Measurements from ENCODE around the gene ERVH48-1.
"Not testable (repeated sequence)": the region's sequence is repeated elsewhere in the genome, so short reads cannot be mapped to it uniquely, and the experiment has no call there.

Gene ERVH48-1

DNA sequence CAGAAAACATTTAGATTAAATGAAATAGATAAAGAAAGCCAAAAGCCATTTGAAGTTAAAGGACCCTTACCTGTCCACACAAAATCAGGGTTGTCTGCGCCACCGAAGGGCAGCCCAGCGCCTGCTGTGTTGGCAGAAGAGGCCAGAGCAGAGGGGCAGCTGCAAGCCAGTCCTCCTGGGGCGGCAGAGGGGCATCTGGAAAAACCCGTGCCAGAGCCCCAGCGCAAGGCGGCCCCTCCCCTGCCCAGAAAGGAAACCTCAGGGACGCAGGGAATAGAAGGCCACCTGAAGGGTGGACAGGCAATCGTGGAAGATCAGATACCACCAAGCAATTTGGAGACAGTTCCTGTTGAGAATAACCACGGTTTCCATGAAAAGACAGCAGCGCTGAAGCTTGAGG is 21.6 kb downstream of the ERVH48-1 start:
- FAIRE-seq: no peak

DNA sequence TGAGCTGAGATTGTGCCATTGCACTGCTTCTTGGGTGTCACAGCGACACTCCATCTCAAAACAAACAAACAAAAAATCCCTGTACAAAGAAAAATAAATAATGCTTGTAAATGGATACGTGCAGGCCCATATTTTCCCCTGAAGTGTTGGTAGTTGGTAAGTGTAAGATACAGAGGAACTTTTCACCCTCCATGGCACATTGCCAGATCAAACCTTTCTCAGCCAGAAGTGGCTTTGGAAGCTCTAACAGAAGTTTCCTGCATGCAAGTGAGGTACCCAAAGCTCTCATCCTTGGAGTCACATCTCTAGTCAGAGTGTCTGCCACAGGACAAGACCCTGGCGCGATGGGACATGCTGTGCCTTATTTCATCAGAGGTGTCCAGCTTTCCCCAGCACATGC is 25.0 kb downstream of the ERVH48-1 start:
- FAIRE-seq: no peak

DNA sequence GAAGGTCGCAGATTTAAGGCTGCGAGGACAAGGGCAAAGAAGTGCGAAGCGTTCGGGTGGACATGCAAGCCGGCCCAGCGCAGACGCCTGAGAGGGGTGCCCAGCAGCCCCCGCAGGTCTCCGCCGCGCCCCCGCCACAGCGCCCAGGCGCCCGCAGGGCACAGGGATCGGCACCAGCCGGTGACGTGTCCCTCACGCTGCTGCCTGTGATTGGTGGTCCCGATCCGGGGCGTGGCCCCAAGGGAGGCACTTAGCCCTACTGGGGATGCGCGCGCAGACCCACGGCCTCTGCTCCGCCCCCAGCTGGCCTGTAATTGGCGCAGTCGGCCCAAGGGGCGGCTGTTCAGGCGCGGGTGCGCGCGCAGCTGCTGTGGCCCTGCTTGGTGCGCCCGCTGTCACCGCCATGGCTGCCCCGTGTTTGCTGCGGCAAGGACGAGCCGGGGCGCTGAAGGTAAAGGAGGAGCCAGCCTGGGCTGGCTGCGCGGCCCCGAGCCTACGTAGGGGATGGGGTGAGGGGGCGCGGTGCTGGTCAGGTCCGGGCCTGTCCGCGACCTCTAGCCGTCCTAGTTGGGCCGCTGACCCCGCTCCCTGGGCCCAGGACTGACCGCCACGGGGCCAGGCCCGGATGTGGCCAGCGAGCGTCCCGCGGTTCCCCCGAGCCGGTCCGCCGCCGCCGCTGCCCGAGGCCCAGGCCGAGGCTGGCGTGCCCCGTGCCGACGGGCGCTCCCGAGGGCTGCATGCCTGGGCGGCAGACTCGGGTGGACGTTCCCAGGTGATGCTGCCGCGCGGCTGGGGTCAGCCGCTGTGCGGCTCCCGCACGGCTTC is 32.3 kb downstream of the ERVH48-1 start, which contains the start of gene NDUFV3:
Gene NDUFV3 (plus strand): TSS at position 379 of the 825 bp plus-strand sequence. CDS start 25 bp downstream, at position 404.
- FAIRE-seq: peak; percentile 85

DNA sequence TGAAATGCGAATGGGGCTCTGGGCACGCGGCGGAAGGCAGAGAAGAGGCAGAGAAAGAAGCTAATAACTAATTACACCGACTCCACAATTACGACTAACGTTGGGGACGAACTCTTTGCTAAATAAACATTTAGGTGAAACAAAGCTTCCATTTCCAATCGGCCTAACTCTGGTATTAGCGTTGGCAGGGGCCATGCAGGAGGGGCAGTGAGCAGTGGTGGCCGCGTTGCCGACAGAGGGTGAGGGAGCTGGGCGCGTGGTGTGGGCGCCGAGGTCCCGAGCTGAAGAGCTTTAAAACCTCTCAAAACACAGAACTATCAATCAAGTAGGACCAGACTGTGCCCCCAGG is 32.9 kb downstream of the ERVH48-1 start:
- no peak for FAIRE-seq

DNA sequence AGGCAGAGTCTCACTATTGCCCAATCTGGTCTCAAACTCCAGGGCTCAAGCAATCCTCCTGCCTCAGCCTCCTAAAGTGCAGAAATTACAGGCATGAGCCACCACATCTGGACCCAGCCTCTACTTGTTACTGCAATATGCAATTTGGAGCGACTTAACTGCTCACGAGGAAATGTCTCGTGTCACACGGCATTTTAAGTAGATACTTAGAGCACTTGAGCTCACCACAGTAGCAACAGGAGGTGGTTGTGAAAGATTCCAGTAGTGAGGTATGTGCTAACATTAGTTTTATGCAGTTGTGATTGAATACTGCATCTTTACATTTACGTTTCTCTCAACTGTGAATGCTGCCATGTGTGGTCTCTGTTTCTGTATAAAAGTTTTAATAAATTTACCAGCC is 38.1 kb downstream of the ERVH48-1 start:
- FAIRE-seq: no peak

DNA sequence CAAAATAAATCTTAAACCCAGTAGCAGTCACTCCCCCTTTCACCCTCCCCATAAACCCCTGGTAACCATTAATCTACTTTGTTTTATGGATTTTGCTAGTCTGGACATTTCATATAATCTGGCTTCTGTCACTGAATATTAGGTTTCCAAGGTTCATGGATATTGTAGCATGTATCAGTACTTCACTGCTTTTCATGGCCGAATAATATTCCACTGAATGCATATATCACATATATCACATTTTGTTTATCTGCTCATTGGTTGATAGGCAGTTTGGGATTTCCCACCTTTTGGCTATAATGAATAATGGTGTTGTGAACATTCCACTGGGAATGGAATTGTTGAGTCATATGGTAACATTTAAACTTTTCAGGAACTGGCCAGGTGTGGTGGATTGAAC is 41.5 kb downstream of the ERVH48-1 start:
- no peak for FAIRE-seq

DNA sequence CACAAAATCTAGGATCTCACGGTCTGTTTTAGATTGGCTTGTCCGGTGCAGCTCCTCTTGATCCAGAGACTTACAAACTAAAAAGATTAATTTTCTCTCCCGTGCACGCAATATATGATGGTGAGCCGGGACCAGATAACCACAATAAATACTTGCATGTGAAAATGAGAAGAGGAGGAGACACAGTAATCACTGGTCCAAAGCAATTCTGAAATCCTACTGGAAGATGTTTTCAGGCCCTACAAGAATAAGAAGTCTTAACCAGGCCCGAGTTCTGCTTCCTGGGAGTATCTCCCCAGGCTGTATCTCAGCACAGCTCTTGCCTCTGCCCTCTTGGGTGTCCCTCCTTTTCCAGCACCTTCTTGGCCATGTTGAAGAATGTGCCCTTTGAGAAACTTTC is 45.1 kb downstream of the ERVH48-1 start:
- FAIRE-seq: no peak

DNA sequence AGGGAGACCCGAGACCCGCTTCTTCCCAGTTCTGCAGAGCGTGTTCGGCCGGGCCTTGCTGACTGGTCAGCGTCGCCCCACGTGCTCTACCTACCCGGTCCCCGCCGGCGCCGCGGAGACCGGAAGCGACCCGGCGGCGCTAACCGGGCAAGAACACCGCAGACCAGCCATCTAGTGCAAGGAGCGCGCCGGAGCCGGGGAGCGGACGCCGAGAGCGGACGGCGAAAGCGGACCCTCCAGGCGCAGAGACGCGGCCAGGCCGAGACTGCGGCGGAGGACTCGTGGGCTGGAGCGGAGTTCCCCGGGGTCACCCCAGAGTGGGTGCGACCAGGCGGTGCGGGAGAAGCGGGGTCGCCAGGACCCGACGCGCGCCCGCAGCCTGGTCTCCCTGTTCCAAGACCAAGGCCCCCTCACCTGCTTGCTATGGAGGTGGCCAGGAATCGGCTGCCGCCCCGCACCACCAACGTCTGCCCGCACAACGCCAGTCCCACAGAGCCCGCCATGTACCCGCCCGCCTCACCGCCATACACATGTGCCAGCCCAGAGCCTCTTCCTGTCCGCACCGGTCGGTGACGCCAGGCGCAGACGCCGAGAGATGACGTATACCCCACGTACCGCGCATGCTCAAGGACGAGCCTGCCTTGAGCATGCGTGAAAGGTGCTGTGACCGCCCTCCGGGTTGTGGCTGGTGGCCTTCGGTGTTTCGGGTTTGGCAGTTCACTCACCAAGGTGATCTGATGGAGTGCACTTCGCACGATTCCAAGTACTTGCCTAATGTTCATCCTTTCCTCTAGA is 46.2 kb downstream of the ERVH48-1 start, which contains the start of gene WDR4:
Gene WDR4 (minus strand): TSS at position 547 of the 795 bp plus-strand sequence. CDS start 44 bp downstream, at position 503.
- FAIRE-seq: no peak

DNA sequence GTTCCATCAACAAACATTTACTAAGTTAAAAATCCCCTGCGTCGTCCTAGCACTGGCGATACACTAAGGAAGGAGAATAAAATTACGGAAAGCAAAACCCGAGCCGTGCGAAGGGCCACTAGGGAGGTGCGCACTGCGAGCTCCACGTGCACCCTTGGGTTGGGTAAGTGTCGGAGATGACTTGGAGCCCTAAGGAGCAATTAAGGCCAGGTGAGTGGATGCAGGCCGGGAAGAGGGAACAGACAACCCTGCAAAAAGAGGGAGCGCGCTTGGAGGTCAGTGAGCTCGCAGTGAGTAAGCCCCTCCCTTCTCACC is 46.8 kb downstream of the ERVH48-1 start:
- FAIRE-seq: no peak

DNA sequence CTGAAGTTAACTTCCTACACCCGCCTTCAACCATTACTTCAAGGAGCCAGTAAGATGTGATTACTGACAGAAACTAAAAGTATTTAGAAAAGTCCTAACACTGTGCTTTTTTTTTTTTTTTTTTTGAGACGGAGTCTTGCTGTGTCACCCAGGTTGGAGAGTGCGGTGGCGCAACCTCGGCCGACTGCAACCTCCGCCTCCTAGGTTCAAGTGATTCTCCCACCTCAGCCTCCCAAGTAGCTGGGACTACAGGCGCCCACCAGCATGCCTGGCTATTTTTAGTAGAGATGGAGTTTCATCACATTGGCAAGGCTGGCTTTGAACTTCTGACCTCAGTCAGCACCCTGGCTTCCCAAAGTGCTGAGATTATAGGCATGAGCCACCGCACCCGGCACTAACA is 49.6 kb downstream of the ERVH48-1 start:
- FAIRE-seq: not testable (repeated sequence)

DNA sequence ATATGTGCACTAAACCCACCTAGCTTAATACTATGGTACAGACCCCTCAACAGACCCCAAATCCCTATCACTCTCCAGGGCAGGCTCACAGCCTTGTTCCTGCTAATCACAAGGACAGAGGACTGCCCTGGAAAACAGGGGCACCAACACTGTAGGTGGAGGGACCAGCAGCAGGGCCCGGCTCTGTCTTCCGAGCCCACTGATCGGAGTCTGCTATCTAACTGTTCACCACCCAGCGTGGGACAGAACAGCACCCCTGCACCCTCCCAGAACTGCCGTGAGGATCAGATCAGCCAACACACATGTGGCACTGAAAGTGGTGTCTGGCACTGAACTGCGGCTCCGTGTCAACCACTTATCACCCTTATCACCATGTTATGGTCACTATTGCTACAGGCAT is 52.3 kb downstream of the ERVH48-1 start:
- no peak for FAIRE-seq

DNA sequence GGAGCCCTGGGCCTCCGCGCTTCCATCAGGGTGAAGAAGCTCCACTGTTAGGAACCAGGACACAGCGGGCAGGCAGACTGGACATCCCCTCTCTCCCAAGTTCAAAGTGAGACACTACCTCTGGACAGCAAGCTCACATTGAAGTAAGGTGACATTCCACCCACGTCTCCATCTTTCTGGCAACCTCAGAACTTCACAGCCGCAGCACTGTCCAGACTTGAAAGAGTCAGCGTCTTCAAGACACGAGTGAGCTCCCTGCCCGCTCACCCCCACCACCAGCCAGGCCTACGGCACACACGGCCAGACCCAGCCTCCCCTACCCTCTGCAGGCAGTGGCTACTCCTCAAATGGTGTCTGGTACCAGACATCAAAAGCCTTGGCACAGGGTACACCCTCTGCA is 57.2 kb downstream of the ERVH48-1 start:
- no peak for FAIRE-seq
